K562 (cell line): Measurements from ENCODE around the gene CALHM3. TPM values are rescaled to one million over a fixed set of nuclear protein-coding genes. Genes with fewer than 3 reads are reported as not detected.

Experiments
- ATAC-seq: fragments of 200-7000 bp; cut with Tn5 transposase; 3 replicates; pipeline ENCODE4 v1.9.1; 2020; ENCODE audit warnings: moderate library complexity
- BruUV-seq: library from RNA; stranded (reverse); fragments of 400-500 nt; replicated peaks from 2 replicates; lab custom pipeline; 2021; lab: Mats Ljungman, UMichigan
- CTCF ChIA-PET: fragments of 300-600 bp; formaldehyde crosslinking; extraction: SDS; loops from one replicate; lab custom pipeline; 2021; ENCODE audit warnings: low intra/inter-chr PET ratio; lab: Yijun Ruan, JAX
- POLR2A ChIA-PET: fragments of 300-600, 350-650 bp; sonication (Branson Sonifier 250); formaldehyde crosslinking; extraction: SDS; loops from one replicate; lab custom pipeline; 2021; ENCODE audit warnings: antibody characterized with exemption, inconsistent platforms; lab: Yijun Ruan, JAX
- DNase-seq, 4 experiments: peaks; one replicate each; pipeline versions ENCODE4 v3.0.0 to v3.0.0-alpha.2; 2011 to 2018; ENCODE audit warnings: low spot score in 3 of 4, mixed read lengths in 3 of 4; ENCODE audit errors: extremely low read depth in 1 of 4
- FAIRE-seq: peaks from 2 replicates; lab custom pipeline; 2011; peaks lifted over from hg19 to GRCh38; lab: Jason Lieb, UNC
- H2AFZ ChIP-seq: 2 replicates; pipeline ENCODE4 v1.6.0; 2011; ENCODE audit warnings: low read depth, low read length, control low read depth, inconsistent platforms
- H3K27ac ChIP-seq: fragments of 200-600 bp; 3 replicates; pipeline ENCODE4 v1.8.0; 2011; ENCODE audit warnings: low read depth, mild to moderate bottlenecking, control low read depth, inconsistent platforms, low read length, moderate library complexity, mixed read lengths; ENCODE audit errors: extremely low read depth
- H3K27me3 ChIP-seq, 2 experiments: fragments of 300-600 bp in 1 of 2; 2 replicates in 1 of 2; 3 replicates in 1 of 2; pipeline versions ENCODE4 v1.6.0 to v1.8.0; 2011; ENCODE audit warnings: inconsistent platforms in 2 of 2, low read length in 2 of 2, mild to moderate bottlenecking in 1 of 2, mixed read lengths in 1 of 2, moderate library complexity in 1 of 2; ENCODE audit not compliant: control insufficient read depth in 2 of 2, insufficient read depth in 2 of 2
- H3K36me3 ChIP-seq: fragments of 300-600 bp; 3 replicates; pipeline ENCODE4 v1.8.0; 2011; ENCODE audit warnings: mild to moderate bottlenecking, low read length, inconsistent platforms; ENCODE audit not compliant: control insufficient read depth, insufficient read depth
- H3K4me1 ChIP-seq, 2 experiments: fragments of 200-600 bp in 1 of 2; replicated peaks in 1 of 2; 2 replicates in 1 of 2; 3 replicates in 1 of 2; pipeline versions ENCODE4 v1.5.1 to v1.8.0; 2011; ENCODE audit warnings: inconsistent platforms in 2 of 2, low read length in 2 of 2, mild to moderate bottlenecking in 1 of 2, mixed read lengths in 1 of 2, moderate library complexity in 1 of 2; ENCODE audit not compliant: control insufficient read depth in 2 of 2, insufficient read depth in 2 of 2
- H3K4me2 ChIP-seq: 2 replicates; pipeline ENCODE4 v1.6.1; 2011; ENCODE audit warnings: low read length, control low read depth, inconsistent platforms, mixed read lengths; ENCODE audit not compliant: insufficient read depth
- H3K4me3 ChIP-seq: fragments of 200-600 bp; sonication (generic), shearing (Covaris generic); 2 replicates; pipeline ENCODE4 v1.5.1; 2016; ENCODE audit warnings: control low read depth, inconsistent platforms
- H3K79me2 ChIP-seq: fragments of 200-600 bp; 3 replicates; pipeline ENCODE4 v1.8.0; 2011; ENCODE audit warnings: low read length, inconsistent platforms; ENCODE audit not compliant: control insufficient read depth, insufficient read depth
- H3K9ac ChIP-seq, 2 experiments: 2 replicates each; pipeline versions ENCODE4 v1.6.0 to v1.6.1; 2011; ENCODE audit warnings: low read depth in 2 of 2, low read length in 2 of 2, control low read depth in 1 of 2, inconsistent platforms in 1 of 2, mild to moderate bottlenecking in 1 of 2, mixed read lengths in 1 of 2; ENCODE audit not compliant: insufficient read depth in 1 of 2
- H3K9me1 ChIP-seq: one replicate; pipeline ENCODE4 v1.6.0; 2011; ENCODE audit warnings: inconsistent platforms, mild to moderate bottlenecking, low read length, moderate library complexity; ENCODE audit not compliant: control insufficient read depth, insufficient read depth
- H3K9me3 ChIP-seq: replicated peaks from 2 replicates; pipeline ENCODE4 v1.5.1; 2011; ENCODE audit warnings: low read depth, low read length, inconsistent platforms; ENCODE audit not compliant: control insufficient read depth, insufficient read depth
- H4K20me1 ChIP-seq: replicated peaks from 2 replicates; pipeline ENCODE4 v1.6.1; 2011; ENCODE audit warnings: low read length, inconsistent platforms, mixed read lengths; ENCODE audit not compliant: control insufficient read depth, insufficient read depth
- DACH1 ChIP-seq: fragments of 450-650 bp; IDR thresholded peaks from 2 replicates; pipeline ENCODE4 v1.6.1; 2018; ENCODE audit not compliant: partially characterized antibody
- ETV6 ChIP-seq, 3 experiments: fragments of 150-350 bp in 1 of 3; sonication (generic) in 1 of 3; formaldehyde crosslinking in 1 of 3; IDR thresholded peaks; 2 replicates each; pipeline versions ENCODE4 v1.6.1 to v1.8.0; 2014 to 2022; ENCODE audit warnings: borderline replicate concordance in 2 of 3, low read depth in 2 of 3, antibody characterized with exemption in 1 of 3, low read length in 1 of 3, mild to moderate bottlenecking in 1 of 3, missing genetic modification reagents in 1 of 3
- FOXA3 ChIP-seq, 2 experiments: fragments of 450-650 bp in 1 of 2; sonication (generic) in 1 of 2; formaldehyde crosslinking; IDR thresholded peaks in 1 of 2; conservative IDR thresholded peaks in 1 of 2; 2 replicates each; pipeline versions ENCODE4 v1.4.0 to v1.8.0; 2020 to 2022; ENCODE audit warnings: mild to moderate bottlenecking in 2 of 2, missing genetic modification reagents in 1 of 2
- GATA2 ChIP-seq: sonication (generic); formaldehyde crosslinking; IDR thresholded peaks from 2 replicates; pipeline ENCODE4 v1.4.0; 2020; ENCODE audit warnings: mild to moderate bottlenecking, missing genetic modification reagents
- NR3C1 ChIP-seq: sonication (generic); formaldehyde crosslinking; IDR thresholded peaks from 2 replicates; pipeline ENCODE4 v1.8.1; 2022; ENCODE audit warnings: missing genetic modification reagents
- TEAD1 ChIP-seq, 2 experiments: fragments of 450-650 bp in 1 of 2; sonication (generic) in 1 of 2; formaldehyde crosslinking; IDR thresholded peaks; 2 replicates each; pipeline versions ENCODE4 v1.4.0 to v1.8.0; 2020 to 2022; ENCODE audit warnings: mild to moderate bottlenecking in 2 of 2, missing genetic modification reagents in 1 of 2
- UBTF ChIP-seq, 2 experiments: IDR thresholded peaks; 2 replicates each; pipeline ENCODE4 v1.6.1; 2012; ENCODE audit warnings: improper control_type of control experiment in 2 of 2, low read depth in 2 of 2, low read length in 2 of 2, borderline replicate concordance in 1 of 2
- ZNF24 ChIP-seq: fragments of 450-650 bp; IDR thresholded peaks from 2 replicates; pipeline ENCODE4 v1.6.1; 2016
- ZNF324 ChIP-seq: fragments of 250-450 bp; sonication (Bioruptor Pico); IDR thresholded peaks from 2 replicates; pipeline ENCODE4 v1.4.0; 2020; ENCODE audit warnings: mild to moderate bottlenecking
- ZNF384 ChIP-seq: IDR thresholded peaks from 2 replicates; pipeline ENCODE4 v1.6.1; 2012; ENCODE audit warnings: low read depth, low read length, improper control_type of control experiment
- WGBS: fragments of 100-300 bp; shearing (Covaris generic); methylation state at CpG from one replicate; pipeline ENCODE4 v1.1.6; 2016; ENCODE audit warnings: low coverage, mixed read lengths; ENCODE audit not compliant: insufficient coverage; ENCODE audit errors: missing lambda C conversion rate; 5-methylcytosine and 5-hydroxymethylcytosine counted together
- in situ Hi-C: fragments of 300-500 bp; cut with MboI; formaldehyde crosslinking; loops from 4 replicates; pipeline ENCODE4 v1.15.0; 2018; ENCODE audit warnings: inconsistent platforms, mixed read lengths
- intact Hi-C: fragments of 100-400 bp; cut with micrococcal nuclease; formaldehyde crosslinking; loops from 2 replicates; pipeline ENCODE4 v1.14.2; 2022
- polyA plus RNA-seq, 8 experiments: library from polyadenylated mRNA; depleted of rRNA in 4 of 8; stranded (reverse) in 5 of 8; unstranded in 3 of 8; fragments of >200 nt; fragmentation: Nextera tagmentation in 2 of 8; fragmentation: Illumina TruSeq in 1 of 8; extraction: Ambion mirVana in 2 of 8; extraction: Trizol in 1 of 8; gene quantifications; 2 replicates each; pipeline versions ENCODE4 v1.2.1 to v1.2.3, GENCODE V29; 2011 to 2014; ENCODE audit warnings: inconsistent platforms in 1 of 8, missing spikeins in 1 of 8
- total RNA-seq, 7 experiments: library from RNA; depleted of rRNA in 6 of 7; stranded (reverse); fragments of >200 nt in 6 of 7; fragmentation: Illumina TruSeq in 2 of 7; extraction: Trizol in 2 of 7; gene quantifications; 2 replicates each; pipeline versions ENCODE4 v1.2.1 to v1.2.3, GENCODE V29; 2011 to 2021; ENCODE audit warnings: low replicate concordance in 1 of 7

The CALHM3 gene
- total and polyA plus RNA-seq, 9 of the 15 experiments (the other 6 are each of a cell fraction or from before 2014, with no cell fraction given): not detected

- no TSS peak for BruUV-seq
- in situ Hi-C loops: no loop called here
- peaks cover 93% of the 10 kb centered on the region for H3K36me3 ChIP-seq
- no peaks in the 10 kb centered on the region for H3K27me3 ChIP-seq
- TF ChIP-seq GATA2 (CRISPR knock-in tag) (no peak), ETV6 (IDR thresholded peaks at IDR 0.05; ENCODE audit: borderline replicate concordance in 1 of 2, low read depth in 2 of 2, low read length in 1 of 2) (no peak), ETV6 (CRISPR knock-in tag; IDR thresholded peaks at IDR 0.05; ENCODE audit: borderline replicate concordance) (no peak), ZNF384 (no peak), ZNF324 (CRISPR knock-in tag) (no peak), FOXA3 (CRISPR knock-in tag; conservative IDR thresholded peaks at IDR 0.05 in 1 of 2, IDR thresholded peaks at IDR 0.05 in 1 of 2) (no peak), TEAD1 (CRISPR knock-in tag; IDR thresholded peaks at IDR 0.05) (no peak), ZNF24 (no peak), UBTF (IDR thresholded peaks at IDR 0.05; ENCODE audit: borderline replicate concordance in 1 of 2, low read depth in 2 of 2, low read length in 2 of 2) (no peak), NR3C1 (CRISPR knock-in tag) (no peak), DACH1 (no peak)
- TF ChIP-seq, all 486 proteins: peak for 0
- Histone ChIP-seq H2AFZ (no peak overlapping the region), H3K9me3 (no peaks in the 10 kb centered on the region), H3K9me1 (no peaks in the 10 kb centered on the region), H3K4me1 (no peaks in the 10 kb centered on the region), H3K79me2 (no peaks in the 10 kb centered on the region; the same call in 2 of the 3 replicates), H3K4me3 (no peak overlapping the region), H3K27ac (no peak overlapping the region), H3K9ac (no peak overlapping the region), H3K4me2 (no peak overlapping the region), H4K20me1 (no peaks in the 10 kb centered on the region)
- no peak for DNase-seq
- 94% methylated on average over 8 of the region's 9 CpGs for WGBS
- intact Hi-C loops: no loop called here
- ATAC-seq: no peak
- CTCF ChIA-PET: no interaction called here
- POLR2A ChIA-PET: no interaction called here
- no peak for FAIRE-seq
These were observed 51.2 kb downstream of the CALHM3 start for GRCh38 chr10:103427866-103428265.
